Peyer's patch (tissue), 4 donors: ENCODE results near the gene CAMK1.
A peak's percentile ranks its signal among the peaks of the same experiment; 100 is the strongest.

Experiments
- POLR2A ChIP-seq, 2 donors: fragments of 450-650 bp; IDR thresholded peaks; one replicate each; pipeline ENCODE4 v1.5.1; 2017; ENCODE audit warnings: antibody characterized with exemption in 2 of 2, mild to moderate bottlenecking in 2 of 2, moderate library complexity in 2 of 2
- TF ChIP-seq, protein P1 (sequence below), 6 experiments: fragments of 450-650 bp in 4 of 6; fragments of 200-600 bp in 2 of 6; sonication (generic) in 1 of 6; IDR thresholded peaks; one replicate each; pipeline ENCODE4 v1.5.1; 2017 to 2019; ENCODE audit warnings: antibody characterized with exemption in 6 of 6, mild to moderate bottlenecking in 3 of 6, moderate library complexity in 1 of 6

DNA sequence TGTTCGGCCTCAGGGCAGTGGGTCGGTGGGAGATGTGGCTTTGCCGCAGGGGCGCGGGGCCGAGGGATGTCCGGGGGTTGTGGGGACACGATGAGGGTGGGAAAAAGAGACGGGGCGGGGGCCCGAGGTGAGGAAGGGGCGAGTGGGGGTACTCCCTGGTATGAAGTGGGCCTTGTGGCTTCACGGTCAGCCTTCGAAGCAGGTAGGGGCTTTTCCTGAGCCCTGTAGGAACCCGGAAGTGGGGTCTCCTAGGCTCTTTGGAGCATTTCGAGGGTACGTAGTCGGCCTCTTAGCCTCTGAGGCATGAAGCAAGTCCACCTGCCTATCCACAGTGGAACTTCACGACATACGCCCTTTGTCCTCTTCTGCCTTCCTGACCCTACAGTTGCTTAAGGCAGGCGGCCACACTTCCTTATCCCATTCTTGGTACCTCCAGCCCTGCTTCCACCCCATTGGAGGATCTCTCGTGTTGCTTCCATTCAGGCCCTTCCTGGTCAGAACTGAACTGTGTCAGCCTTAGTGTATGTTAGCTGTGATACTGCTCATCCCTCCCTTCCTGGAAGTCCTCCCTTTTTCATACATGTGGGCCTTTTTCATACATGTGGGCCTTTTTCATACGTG, 23.5 kb upstream of the CAMK1 start:
- no peak for TF ChIP-seq POLR2A (IDR thresholded peaks at IDR 0.05)
- TF ChIP-seq, protein P1, sequence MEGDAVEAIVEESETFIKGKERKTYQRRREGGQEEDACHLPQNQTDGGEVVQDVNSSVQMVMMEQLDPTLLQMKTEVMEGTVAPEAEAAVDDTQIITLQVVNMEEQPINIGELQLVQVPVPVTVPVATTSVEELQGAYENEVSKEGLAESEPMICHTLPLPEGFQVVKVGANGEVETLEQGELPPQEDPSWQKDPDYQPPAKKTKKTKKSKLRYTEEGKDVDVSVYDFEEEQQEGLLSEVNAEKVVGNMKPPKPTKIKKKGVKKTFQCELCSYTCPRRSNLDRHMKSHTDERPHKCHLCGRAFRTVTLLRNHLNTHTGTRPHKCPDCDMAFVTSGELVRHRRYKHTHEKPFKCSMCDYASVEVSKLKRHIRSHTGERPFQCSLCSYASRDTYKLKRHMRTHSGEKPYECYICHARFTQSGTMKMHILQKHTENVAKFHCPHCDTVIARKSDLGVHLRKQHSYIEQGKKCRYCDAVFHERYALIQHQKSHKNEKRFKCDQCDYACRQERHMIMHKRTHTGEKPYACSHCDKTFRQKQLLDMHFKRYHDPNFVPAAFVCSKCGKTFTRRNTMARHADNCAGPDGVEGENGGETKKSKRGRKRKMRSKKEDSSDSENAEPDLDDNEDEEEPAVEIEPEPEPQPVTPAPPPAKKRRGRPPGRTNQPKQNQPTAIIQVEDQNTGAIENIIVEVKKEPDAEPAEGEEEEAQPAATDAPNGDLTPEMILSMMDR (IDR thresholded peaks at IDR 0.05): peak in 1 of 6 experiments; percentile 23
